RWPE2 (cell line): Measurements from ENCODE around the gene PDE11A.

Source experiments
- ATAC-seq: fragments of 200-7000 bp; cut with Tn5 transposase; 3 replicates; pipeline ENCODE4 v1.9.1; 2021; ENCODE audit warnings: low read depth
- DNase-seq: peaks from one replicate; pipeline ENCODE4 v3.0.0-alpha.2; 2020; ENCODE audit warnings: low spot score
- H3K27ac ChIP-seq: fragments of 450-650 bp; 2 replicates; pipeline ENCODE4 v1.5.1; 2017; ENCODE audit warnings: mild to moderate bottlenecking; ENCODE audit not compliant: poor library complexity, severe bottlenecking
- H3K27me3 ChIP-seq: fragments of 250-450 bp; sonication (Bioruptor Pico); 2 replicates; pipeline ENCODE4 v1.5.1; 2021; ENCODE audit warnings: mild to moderate bottlenecking, moderate library complexity; ENCODE audit not compliant: insufficient read depth, poor library complexity, severe bottlenecking
- H3K36me3 ChIP-seq: fragments of 250-450 bp; sonication (Bioruptor Pico); 2 replicates; pipeline ENCODE4 v1.5.1; 2020; ENCODE audit warnings: low read depth, mild to moderate bottlenecking, moderate library complexity
- H3K4me1 ChIP-seq: fragments of 250-450 bp; sonication (Bioruptor Pico); 2 replicates; pipeline ENCODE4 v1.5.1; 2021; ENCODE audit warnings: mild to moderate bottlenecking, moderate library complexity; ENCODE audit not compliant: insufficient read depth, poor library complexity, severe bottlenecking
- H3K4me3 ChIP-seq: fragments of 250-450 bp; sonication (Bioruptor Pico); 2 replicates; pipeline ENCODE4 v1.5.1; 2021; ENCODE audit warnings: mild to moderate bottlenecking, moderate library complexity; ENCODE audit not compliant: severe bottlenecking
- H3K9me3 ChIP-seq: fragments of 250-450 bp; sonication (Bioruptor Pico); 2 replicates; pipeline ENCODE4 v1.5.1; 2021; ENCODE audit warnings: mild to moderate bottlenecking, moderate library complexity; ENCODE audit not compliant: severe bottlenecking
- TF ChIP-seq, protein P1 (sequence below): fragments of 450-650 bp; IDR thresholded peaks from one replicate; pipeline ENCODE4 v1.5.1; 2017; ENCODE audit warnings: mild to moderate bottlenecking, moderate library complexity; ENCODE audit not compliant: poor library complexity, severe bottlenecking

Gene PDE11A

GRCh38 chr2:177600917-177601316 lies 471.7 kb downstream of the PDE11A start:
- Histone ChIP-seq H3K4me1 (no peaks in the 10 kb centered on the region), H3K27ac (no peak overlapping the region), H3K4me3 (no peak overlapping the region), H3K9me3 (no peaks in the 10 kb centered on the region), H3K27me3 (no peaks in the 10 kb centered on the region), H3K36me3 (no peaks in the 10 kb centered on the region)
- DNase-seq (no peak), ATAC-seq (no peak)
- TF ChIP-seq, protein P1, sequence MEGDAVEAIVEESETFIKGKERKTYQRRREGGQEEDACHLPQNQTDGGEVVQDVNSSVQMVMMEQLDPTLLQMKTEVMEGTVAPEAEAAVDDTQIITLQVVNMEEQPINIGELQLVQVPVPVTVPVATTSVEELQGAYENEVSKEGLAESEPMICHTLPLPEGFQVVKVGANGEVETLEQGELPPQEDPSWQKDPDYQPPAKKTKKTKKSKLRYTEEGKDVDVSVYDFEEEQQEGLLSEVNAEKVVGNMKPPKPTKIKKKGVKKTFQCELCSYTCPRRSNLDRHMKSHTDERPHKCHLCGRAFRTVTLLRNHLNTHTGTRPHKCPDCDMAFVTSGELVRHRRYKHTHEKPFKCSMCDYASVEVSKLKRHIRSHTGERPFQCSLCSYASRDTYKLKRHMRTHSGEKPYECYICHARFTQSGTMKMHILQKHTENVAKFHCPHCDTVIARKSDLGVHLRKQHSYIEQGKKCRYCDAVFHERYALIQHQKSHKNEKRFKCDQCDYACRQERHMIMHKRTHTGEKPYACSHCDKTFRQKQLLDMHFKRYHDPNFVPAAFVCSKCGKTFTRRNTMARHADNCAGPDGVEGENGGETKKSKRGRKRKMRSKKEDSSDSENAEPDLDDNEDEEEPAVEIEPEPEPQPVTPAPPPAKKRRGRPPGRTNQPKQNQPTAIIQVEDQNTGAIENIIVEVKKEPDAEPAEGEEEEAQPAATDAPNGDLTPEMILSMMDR: no peak

GRCh38 chr2:177599956-177600355 lies 472.6 kb downstream of the PDE11A start:
- TF ChIP-seq, protein P1: no peak
- H3K27ac ChIP-seq: no peak overlapping the region
- DNase-seq (no peak), ATAC-seq (no peak)
- no peaks in the 10 kb centered on the region for H3K9me3 ChIP-seq
- no peaks in the 10 kb centered on the region for H3K27me3 ChIP-seq
- no peak overlapping the region for H3K4me3 ChIP-seq
- H3K4me1 ChIP-seq: no peaks in the 10 kb centered on the region
- H3K36me3 ChIP-seq: no peaks in the 10 kb centered on the region

- Histone ChIP-seq H3K9me3 (no peaks in the 10 kb centered on the region), H3K36me3 (no peaks in the 10 kb centered on the region), H3K4me1 (no peaks in the 10 kb centered on the region), H3K27ac (no peak overlapping the region), H3K4me3 (no peak overlapping the region), H3K27me3 (no peaks in the 10 kb centered on the region)
- TF ChIP-seq, protein P1: no peak
- DNase-seq (no peak), ATAC-seq (no peak)
These were observed 473.4 kb downstream of the PDE11A start for GRCh38 chr2:177599139-177599688.

DNA sequence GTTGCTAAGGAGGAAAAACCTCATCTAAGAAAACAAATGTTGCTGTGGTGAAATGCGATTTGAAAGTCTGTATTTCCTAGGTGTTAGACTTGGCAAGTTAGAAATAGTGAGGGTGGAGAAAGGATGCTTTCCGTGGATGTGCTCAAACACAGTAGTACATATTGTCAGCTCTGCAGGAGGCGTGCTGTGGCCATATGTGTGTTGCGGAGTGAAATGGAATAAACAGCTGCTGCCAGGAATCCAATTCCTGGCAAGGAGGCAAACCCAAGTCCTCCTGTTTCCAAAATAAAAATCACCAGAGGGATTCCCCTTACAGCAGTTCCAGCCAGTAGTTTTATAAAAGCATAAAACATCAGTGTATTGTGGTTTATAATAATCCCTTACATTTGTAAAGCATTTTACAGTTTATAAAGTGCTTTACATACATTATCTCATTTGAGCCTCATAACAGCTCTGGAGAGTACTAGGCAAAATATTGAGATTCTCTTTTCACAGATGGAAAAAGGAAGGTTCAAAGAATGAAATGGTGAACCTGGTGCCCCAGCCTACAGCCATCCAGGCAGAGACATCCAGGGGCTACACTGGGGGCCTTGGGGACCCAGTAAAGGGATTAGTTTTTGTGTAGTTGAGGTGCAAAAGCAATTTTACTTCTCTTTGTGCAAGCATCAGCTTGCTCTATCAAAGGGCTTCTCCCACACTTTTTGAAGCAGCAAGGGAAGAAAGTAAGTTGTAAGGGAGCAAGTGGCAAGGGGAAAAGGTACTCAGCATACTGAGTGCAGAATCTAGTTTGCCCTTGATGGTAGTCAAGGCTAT lies 474.0 kb downstream of the PDE11A start:
- no peaks in the 10 kb centered on the region for H3K27me3 ChIP-seq
- no peaks in the 10 kb centered on the region for H3K4me1 ChIP-seq
- TF ChIP-seq, protein P1: no peak
- ATAC-seq: no peak
- no peaks in the 10 kb centered on the region for H3K9me3 ChIP-seq
- no peak overlapping the region for H3K27ac ChIP-seq
- no peaks in the 10 kb centered on the region for H3K36me3 ChIP-seq
- no peak for DNase-seq
- no peak overlapping the region for H3K4me3 ChIP-seq

- no peak overlapping the region for H3K4me3 ChIP-seq
These were observed 474.8 kb downstream of the PDE11A start for GRCh38 chr2:177597759-177598158.

More at GRCh38 chr2:177597759-177598158, 474.8 kb downstream of the PDE11A start:
- no peak for ATAC-seq
- Histone ChIP-seq H3K27me3 (no peaks in the 10 kb centered on the region), H3K9me3 (no peaks in the 10 kb centered on the region), H3K36me3 (no peaks in the 10 kb centered on the region), H3K27ac (no peak overlapping the region), H3K4me1 (no peaks in the 10 kb centered on the region)
- TF ChIP-seq, protein P1: no peak
- no peak for DNase-seq
